ENCODE measurements around the gene PHOSPHO2. TPM values are rescaled to one million over a fixed set of nuclear protein-coding genes. Genes with fewer than 3 reads are reported as not detected.

PHOSPHO2 gene
- total and polyA plus RNA-seq, 9 of the 15 experiments (the other 6 are each of a cell fraction or from before 2014, with no cell fraction given): 7.8 to 19.1 (median 11.7) TPM

DNA sequence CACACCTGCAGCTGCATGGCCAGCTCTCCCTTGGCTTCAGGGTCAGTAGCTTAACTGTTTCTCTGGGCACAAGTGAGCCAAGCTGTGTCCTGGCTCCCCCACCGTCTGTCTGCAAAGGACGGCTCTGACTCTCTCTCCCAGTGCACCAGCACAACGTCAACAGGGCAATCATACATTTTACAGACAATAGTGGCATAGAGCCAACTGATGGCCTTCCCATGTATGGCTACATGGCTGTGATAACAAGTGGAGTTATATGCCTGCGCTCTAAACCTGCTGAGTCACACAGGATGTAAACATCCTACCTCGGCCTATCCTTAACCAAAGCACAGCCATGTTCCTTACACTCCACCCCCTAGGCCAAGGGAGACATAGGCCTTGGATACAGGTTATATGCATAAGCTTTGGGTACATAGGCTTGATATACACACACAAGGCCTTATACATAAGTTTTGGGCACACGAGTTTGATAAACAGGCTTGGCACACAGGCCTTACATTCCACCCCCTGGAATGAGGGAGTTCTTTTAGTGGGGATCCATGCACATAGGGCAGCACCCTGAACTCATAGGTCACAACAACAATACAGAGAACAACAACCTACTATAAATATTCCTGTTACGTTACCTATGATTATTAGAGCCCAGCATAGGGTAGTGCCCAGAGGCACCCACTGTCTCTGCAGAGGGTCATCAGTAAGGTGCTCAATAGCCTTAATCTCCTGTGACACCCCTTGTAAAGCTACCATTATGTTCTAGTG lies 17.7 kb downstream of the PHOSPHO2 start (continued):
- no peak for TF ChIP-seq HMGN3 (IDR thresholded peaks at IDR 0.05; ENCODE audit: borderline replicate concordance, extremely low read depth, insufficient read length, low read depth, low read length)
- peak; percentile 96 for TF ChIP-seq GTF2A2 (tag; IDR thresholded peaks at IDR 0.05)
- no peak for TF ChIP-seq ZFP30 (CRISPR knock-in tag; IDR thresholded peaks at IDR 0.05; ENCODE audit: borderline replicate concordance)
- TF ChIP-seq ETV6 (IDR thresholded peaks at IDR 0.05; ENCODE audit: borderline replicate concordance in 1 of 2, low read depth in 2 of 2, low read length in 1 of 2): no peak
- no peak for TF ChIP-seq ETV6 (CRISPR knock-in tag; IDR thresholded peaks at IDR 0.05; ENCODE audit: borderline replicate concordance)
- TF ChIP-seq SREBF2 (CRISPR knock-in tag; IDR thresholded peaks at IDR 0.05): no peak
- TF ChIP-seq ZHX1 (conservative IDR thresholded peaks at IDR 0.05; ENCODE audit: low read length): no peak
- TF ChIP-seq, protein P1, sequence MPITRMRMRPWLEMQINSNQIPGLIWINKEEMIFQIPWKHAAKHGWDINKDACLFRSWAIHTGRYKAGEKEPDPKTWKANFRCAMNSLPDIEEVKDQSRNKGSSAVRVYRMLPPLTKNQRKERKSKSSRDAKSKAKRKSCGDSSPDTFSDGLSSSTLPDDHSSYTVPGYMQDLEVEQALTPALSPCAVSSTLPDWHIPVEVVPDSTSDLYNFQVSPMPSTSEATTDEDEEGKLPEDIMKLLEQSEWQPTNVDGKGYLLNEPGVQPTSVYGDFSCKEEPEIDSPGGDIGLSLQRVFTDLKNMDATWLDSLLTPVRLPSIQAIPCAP (CRISPR knock-in tag; IDR thresholded peaks at IDR 0.05; ENCODE audit: borderline replicate concordance): no peak
- TF ChIP-seq, protein P2, sequence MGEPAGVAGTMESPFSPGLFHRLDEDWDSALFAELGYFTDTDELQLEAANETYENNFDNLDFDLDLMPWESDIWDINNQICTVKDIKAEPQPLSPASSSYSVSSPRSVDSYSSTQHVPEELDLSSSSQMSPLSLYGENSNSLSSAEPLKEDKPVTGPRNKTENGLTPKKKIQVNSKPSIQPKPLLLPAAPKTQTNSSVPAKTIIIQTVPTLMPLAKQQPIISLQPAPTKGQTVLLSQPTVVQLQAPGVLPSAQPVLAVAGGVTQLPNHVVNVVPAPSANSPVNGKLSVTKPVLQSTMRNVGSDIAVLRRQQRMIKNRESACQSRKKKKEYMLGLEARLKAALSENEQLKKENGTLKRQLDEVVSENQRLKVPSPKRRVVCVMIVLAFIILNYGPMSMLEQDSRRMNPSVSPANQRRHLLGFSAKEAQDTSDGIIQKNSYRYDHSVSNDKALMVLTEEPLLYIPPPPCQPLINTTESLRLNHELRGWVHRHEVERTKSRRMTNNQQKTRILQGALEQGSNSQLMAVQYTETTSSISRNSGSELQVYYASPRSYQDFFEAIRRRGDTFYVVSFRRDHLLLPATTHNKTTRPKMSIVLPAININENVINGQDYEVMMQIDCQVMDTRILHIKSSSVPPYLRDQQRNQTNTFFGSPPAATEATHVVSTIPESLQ (CRISPR knock-in tag; IDR thresholded peaks at IDR 0.05): no peak
- TF ChIP-seq, protein P3, sequence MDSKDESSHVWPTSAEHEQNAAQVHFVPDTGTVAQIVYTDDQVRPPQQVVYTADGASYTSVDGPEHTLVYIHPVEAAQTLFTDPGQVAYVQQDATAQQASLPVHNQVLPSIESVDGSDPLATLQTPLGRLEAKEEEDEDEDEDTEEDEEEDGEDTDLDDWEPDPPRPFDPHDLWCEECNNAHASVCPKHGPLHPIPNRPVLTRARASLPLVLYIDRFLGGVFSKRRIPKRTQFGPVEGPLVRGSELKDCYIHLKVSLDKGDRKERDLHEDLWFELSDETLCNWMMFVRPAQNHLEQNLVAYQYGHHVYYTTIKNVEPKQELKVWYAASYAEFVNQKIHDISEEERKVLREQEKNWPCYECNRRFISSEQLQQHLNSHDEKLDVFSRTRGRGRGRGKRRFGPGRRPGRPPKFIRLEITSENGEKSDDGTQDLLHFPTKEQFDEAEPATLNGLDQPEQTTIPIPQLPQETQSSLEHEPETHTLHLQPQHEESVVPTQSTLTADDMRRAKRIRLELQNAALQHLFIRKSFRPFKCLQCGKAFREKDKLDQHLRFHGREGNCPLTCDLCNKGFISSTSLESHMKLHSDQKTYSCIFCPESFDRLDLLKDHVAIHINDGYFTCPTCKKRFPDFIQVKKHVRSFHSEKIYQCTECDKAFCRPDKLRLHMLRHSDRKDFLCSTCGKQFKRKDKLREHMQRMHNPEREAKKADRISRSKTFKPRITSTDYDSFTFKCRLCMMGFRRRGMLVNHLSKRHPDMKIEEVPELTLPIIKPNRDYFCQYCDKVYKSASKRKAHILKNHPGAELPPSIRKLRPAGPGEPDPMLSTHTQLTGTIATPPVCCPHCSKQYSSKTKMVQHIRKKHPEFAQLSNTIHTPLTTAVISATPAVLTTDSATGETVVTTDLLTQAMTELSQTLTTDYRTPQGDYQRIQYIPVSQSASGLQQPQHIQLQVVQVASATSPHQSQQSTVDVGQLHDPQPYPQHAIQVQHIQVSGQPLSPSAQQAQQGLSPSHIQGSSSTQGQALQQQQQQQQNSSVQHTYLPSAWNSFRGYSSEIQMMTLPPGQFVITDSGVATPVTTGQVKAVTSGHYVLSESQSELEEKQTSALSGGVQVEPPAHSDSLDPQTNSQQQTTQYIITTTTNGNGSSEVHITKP (IDR thresholded peaks at IDR 0.05; ENCODE audit: partially characterized antibody): no peak
- peak; percentile 99 for TF ChIP-seq ZNF76 (CRISPR knock-in tag; IDR thresholded peaks at IDR 0.05; ENCODE audit: borderline replicate concordance)
- no peak for TF ChIP-seq MCM5 (IDR thresholded peaks at IDR 0.05; ENCODE audit: low read depth)
- no peak for TF ChIP-seq HMBOX1 (IDR thresholded peaks at IDR 0.05)
- TF ChIP-seq, protein P4, sequence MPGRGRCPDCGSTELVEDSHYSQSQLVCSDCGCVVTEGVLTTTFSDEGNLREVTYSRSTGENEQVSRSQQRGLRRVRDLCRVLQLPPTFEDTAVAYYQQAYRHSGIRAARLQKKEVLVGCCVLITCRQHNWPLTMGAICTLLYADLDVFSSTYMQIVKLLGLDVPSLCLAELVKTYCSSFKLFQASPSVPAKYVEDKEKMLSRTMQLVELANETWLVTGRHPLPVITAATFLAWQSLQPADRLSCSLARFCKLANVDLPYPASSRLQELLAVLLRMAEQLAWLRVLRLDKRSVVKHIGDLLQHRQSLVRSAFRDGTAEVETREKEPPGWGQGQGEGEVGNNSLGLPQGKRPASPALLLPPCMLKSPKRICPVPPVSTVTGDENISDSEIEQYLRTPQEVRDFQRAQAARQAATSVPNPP (IDR thresholded peaks at IDR 0.05; ENCODE audit: borderline replicate concordance, insufficient read depth, insufficient read length): no peak
